ENCODE measurements around the gene NECTIN4. TPM values are rescaled to one million over a fixed set of nuclear protein-coding genes. Genes with fewer than 3 reads are reported as not detected.

NECTIN4 gene
- total and polyA plus RNA-seq, 2 of the 8 experiments (the other 6 are each of a cell fraction or from before 2014, with no cell fraction given), result 0.19 to 0.71 TPM

DNA sequence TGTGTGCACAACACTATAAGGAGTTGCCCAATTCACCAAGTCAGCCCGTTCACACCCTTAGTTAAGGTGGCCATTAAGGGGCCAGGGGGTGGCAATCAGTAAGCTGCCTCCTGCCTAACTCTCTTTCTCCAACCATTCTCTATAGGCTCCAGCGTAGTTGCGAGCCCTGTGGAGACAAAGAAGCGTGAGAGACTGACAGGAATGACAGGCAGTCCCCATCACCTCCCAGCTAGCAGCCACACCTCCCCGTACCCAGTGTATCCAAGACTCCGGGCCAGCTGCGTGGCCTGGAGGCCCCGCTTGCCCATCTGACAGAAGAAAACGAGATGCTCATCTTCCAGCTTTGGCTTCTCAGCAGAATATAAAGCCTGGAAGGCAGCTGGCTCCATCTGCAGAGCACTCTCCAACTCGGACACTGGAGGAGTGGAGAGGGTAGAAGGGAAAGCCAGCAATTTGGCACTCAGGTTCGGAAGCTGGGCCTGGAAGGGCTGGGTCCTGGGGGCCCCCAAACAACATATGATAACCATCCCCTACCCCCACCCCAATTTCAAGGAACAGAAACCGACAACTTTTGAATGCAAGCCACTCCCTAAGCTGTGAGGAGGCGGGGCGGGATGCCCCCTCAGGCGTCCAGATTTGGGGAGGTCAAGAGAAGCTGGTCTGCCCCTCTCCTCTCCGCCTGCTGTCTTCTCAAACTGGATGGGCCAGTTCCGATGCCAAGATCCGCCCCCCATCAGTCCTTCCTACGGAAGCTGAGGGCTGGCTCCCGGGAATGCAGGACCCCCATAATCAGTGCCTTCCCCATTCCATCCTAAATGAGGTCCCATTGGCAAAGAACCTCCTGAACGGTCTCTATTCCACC is 51.5 kb downstream of the NECTIN4 start (continued):
- TF ChIP-seq NANOG (IDR thresholded peaks at IDR 0.05; ENCODE audit: insufficient read depth, low read depth, low read length, poor library complexity, severe bottlenecking), result no peak
- TF ChIP-seq EZH2 (IDR thresholded peaks at IDR 0.05; ENCODE audit: low read depth, low read length, severe bottlenecking), result no peak
